ENCODE data around the gene APIP.

APIP gene

GRCh38 chr11:34910817-34911216 lies 5.4 kb downstream of the APIP start:
- POLR2A ChIA-PET: no interaction called here
- no peak for TF ChIP-seq LEF1 (IDR thresholded peaks at IDR 0.05; ENCODE audit: borderline replicate concordance)
- TF ChIP-seq ARNT (IDR thresholded peaks at IDR 0.05): no peak
- TF ChIP-seq BHLHE40 (IDR thresholded peaks at IDR 0.05; ENCODE audit: borderline replicate concordance): no peak
- no peak for TF ChIP-seq CTBP1 (IDR thresholded peaks at IDR 0.05; ENCODE audit: borderline replicate concordance)
- TF ChIP-seq L3MBTL2 (conservative IDR thresholded peaks at IDR 0.05): no peak
- CTCF ChIA-PET: interaction anchor here (1.4 kb wide), 1 partner anchor 12 kb away, joined by 5 read pairs; no protein-coding TSS in a partner anchor
- DNase-seq (ENCODE audit: extremely low spot score): no peak

GRCh38 chr11:34909955-34910354 lies 6.2 kb downstream of the APIP start:
- TF ChIP-seq ELF4 (IDR thresholded peaks at IDR 0.05) (no peak), FOXM1 (IDR thresholded peaks at IDR 0.05; ENCODE audit: borderline replicate concordance) (no peak)
- ChIA-PET POLR2A (no interaction called here), CTCF (interaction anchor here (1.4 kb wide), 1 partner anchor 11 kb away, joined by 5 read pairs; no protein-coding TSS in a partner anchor)
- DNase-seq (ENCODE audit: extremely low spot score): no peak

DNA sequence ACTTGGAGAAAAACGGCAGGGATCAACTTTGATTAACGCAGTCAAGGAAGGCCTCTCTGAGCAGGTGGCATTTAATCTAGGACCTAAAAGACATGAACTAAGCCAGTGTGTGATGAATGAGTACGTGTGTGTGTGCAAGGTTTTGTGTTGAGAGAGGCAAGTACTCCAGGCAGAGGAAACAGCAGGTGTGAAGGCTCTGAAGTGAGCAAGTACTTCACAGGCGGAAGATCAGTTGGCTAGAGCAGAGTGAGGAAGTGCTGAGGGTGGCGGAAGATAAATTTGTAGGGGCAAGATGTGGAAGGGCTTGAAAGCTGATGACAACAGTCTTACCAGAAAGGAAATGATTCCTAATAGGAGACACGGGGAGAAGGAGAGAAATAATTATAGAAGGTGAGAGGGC lies 6.8 kb downstream of the APIP start:
- TF ChIP-seq L3MBTL2 (conservative IDR thresholded peaks at IDR 0.05): no peak
- no peak for TF ChIP-seq FOXK2 (IDR thresholded peaks at IDR 0.05)
- no peak for TF ChIP-seq FOXM1 (IDR thresholded peaks at IDR 0.05; ENCODE audit: borderline replicate concordance)
- no peak for DNase-seq (ENCODE audit: extremely low spot score)
- ChIA-PET CTCF (interaction anchor here (1.4 kb wide), 1 partner anchor 10 kb away, joined by 5 read pairs; no protein-coding TSS in a partner anchor), POLR2A (no interaction called here)

DNA sequence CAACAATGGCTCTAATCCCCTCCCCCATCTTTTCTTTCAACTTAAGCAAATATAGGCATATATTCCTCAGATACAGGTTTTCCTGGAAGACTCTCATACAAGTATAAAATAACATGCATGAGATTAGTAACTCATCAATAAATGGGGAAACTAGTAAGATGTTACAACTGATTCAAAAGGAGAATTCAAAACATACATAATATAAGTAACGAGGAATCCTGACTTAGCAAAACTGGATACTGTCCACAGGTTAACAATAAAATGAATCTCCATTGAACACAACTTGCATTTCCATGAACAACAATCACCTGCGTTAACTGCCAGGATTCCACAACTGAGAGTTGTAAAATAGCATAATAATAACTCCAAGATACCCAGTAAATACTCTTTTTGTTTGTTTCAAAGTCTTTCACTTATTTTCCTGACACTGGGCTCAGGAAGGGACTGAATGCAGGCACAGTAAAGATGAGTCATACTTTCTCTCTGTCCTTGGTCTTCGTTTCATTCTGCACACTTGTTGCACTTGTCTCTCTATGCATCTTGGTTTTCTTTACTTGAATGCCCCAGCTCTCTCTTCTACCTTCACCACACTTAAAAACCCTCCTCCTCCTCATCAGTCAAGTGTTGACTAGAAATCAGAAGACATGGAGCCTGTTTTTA lies 8.1 kb downstream of the APIP start:
- ChIA-PET POLR2A (no interaction called here), CTCF (interaction anchor here (1.2 kb wide), 1 partner anchor 416 kb away, joined by 4 read pairs; no protein-coding TSS in a partner anchor)
- DNase-seq (ENCODE audit: extremely low spot score): no peak
- no peak for TF ChIP-seq LEF1 (IDR thresholded peaks at IDR 0.05; ENCODE audit: borderline replicate concordance)
- TF ChIP-seq L3MBTL2 (conservative IDR thresholded peaks at IDR 0.05): no peak
- TF ChIP-seq FOXK2 (IDR thresholded peaks at IDR 0.05): no peak
- TF ChIP-seq SP1 (IDR thresholded peaks at IDR 0.05): no peak
- no peak for TF ChIP-seq ELF4 (IDR thresholded peaks at IDR 0.05)
- TF ChIP-seq NFRKB (IDR thresholded peaks at IDR 0.05): no peak
- TF ChIP-seq, protein P1, sequence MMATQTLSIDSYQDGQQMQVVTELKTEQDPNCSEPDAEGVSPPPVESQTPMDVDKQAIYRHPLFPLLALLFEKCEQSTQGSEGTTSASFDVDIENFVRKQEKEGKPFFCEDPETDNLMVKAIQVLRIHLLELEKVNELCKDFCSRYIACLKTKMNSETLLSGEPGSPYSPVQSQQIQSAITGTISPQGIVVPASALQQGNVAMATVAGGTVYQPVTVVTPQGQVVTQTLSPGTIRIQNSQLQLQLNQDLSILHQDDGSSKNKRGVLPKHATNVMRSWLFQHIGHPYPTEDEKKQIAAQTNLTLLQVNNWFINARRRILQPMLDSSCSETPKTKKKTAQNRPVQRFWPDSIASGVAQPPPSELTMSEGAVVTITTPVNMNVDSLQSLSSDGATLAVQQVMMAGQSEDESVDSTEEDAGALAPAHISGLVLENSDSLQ (IDR thresholded peaks at IDR 0.05): no peak
- no peak for TF ChIP-seq BHLHE40 (IDR thresholded peaks at IDR 0.05; ENCODE audit: borderline replicate concordance)
- no peak for TF ChIP-seq CTBP1 (IDR thresholded peaks at IDR 0.05; ENCODE audit: borderline replicate concordance)

DNA sequence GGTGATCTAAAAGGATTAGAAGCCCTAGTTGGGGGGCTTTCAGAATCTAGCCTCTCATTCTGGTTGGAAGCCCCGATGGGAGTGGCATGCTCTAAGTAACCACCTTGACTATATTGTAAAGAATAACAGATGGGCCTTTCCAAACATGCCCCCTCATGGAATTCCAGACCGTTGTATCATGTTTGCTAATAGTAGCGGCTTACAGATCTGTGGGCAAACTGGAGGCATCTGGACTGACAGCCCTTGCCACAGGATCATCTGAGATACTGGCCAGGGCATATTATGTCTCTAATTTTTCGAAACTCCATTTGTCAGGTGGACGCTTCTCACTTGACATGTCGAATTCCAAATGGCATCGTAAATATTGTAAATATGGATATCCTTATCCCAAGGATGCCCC lies 10.5 kb downstream of the APIP start:
- ChIA-PET POLR2A (no interaction called here), CTCF (no interaction called here)
- no peak for DNase-seq (ENCODE audit: extremely low spot score)
- TF ChIP-seq SP1 (IDR thresholded peaks at IDR 0.05) (no peak), TARDBP (IDR thresholded peaks at IDR 0.05) (no peak), SUZ12 (IDR thresholded peaks at IDR 0.05) (no peak), LEF1 (IDR thresholded peaks at IDR 0.05; ENCODE audit: borderline replicate concordance) (no peak), FOXA1 (IDR thresholded peaks at IDR 0.05) (no peak), NFRKB (IDR thresholded peaks at IDR 0.05) (no peak), ARNT (IDR thresholded peaks at IDR 0.05) (no peak), BHLHE40 (IDR thresholded peaks at IDR 0.05; ENCODE audit: borderline replicate concordance) (no peak), FOXM1 (IDR thresholded peaks at IDR 0.05; ENCODE audit: borderline replicate concordance) (no peak), ZNF384 (IDR thresholded peaks at IDR 0.05) (no peak)

DNA sequence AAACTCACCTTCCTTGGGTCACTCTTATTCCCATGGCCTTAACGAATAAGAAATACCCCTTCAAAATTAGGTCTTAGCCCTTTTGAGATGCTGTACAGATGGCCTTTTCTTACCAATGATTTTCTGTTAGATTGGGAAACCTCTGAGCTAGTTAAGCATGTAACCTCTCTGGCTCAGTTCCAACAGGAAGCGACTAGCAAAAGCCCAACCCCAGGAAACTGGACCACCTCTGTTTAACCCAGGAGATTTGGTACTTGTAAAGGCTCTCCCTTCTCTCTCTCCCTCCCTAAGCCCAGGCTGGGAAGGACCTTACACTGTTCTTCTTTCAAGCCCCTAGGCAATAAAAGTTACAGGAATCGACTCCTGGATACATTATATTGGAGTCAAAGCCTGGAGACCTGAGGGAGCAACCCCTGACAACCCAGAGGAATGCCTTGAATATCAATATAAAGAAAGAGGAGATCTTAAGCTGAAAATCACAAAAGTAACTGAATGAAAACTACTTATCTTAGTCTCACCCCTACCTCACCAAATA lies 11.7 kb downstream of the APIP start:
- no peak for DNase-seq (ENCODE audit: extremely low spot score)
- POLR2A ChIA-PET: no interaction called here
- CTCF ChIA-PET: no interaction called here
- TF ChIP-seq ELF4 (IDR thresholded peaks at IDR 0.05) (no peak), FOXK2 (IDR thresholded peaks at IDR 0.05) (no peak), CTBP1 (IDR thresholded peaks at IDR 0.05; ENCODE audit: borderline replicate concordance) (no peak), L3MBTL2 (conservative IDR thresholded peaks at IDR 0.05) (no peak), ARNT (IDR thresholded peaks at IDR 0.05) (no peak), FOXA1 (IDR thresholded peaks at IDR 0.05) (no peak), LEF1 (IDR thresholded peaks at IDR 0.05; ENCODE audit: borderline replicate concordance) (no peak), ZNF384 (IDR thresholded peaks at IDR 0.05) (no peak)
- TF ChIP-seq, protein P1 (IDR thresholded peaks at IDR 0.05): no peak

GRCh38 chr11:34899633-34900016 lies 16.6 kb downstream of the APIP start:
- ChIA-PET POLR2A (interaction anchor here (1.4 kb wide), 1 partner anchor 16 kb away, joined by 4 read pairs; no protein-coding TSS in a partner anchor), CTCF (interaction anchor here (0.8 to 2.1 kb wide), 3 partner anchors 11 to 314 kb away, joined by 3 to 8 read pairs (median 5); no protein-coding TSS in a partner anchor)
- DNase-seq (ENCODE audit: extremely low spot score): no peak
- TF ChIP-seq CTBP1 (IDR thresholded peaks at IDR 0.05; ENCODE audit: borderline replicate concordance) (no peak), FOXK2 (IDR thresholded peaks at IDR 0.05) (no peak), ARNT (IDR thresholded peaks at IDR 0.05) (no peak), ZNF384 (IDR thresholded peaks at IDR 0.05) (no peak), TARDBP (IDR thresholded peaks at IDR 0.05) (no peak), NFRKB (IDR thresholded peaks at IDR 0.05) (no peak), FOXA1 (IDR thresholded peaks at IDR 0.05) (no peak), ELF4 (IDR thresholded peaks at IDR 0.05) (no peak), SUZ12 (IDR thresholded peaks at IDR 0.05) (no peak), LEF1 (IDR thresholded peaks at IDR 0.05; ENCODE audit: borderline replicate concordance) (no peak), BHLHE40 (IDR thresholded peaks at IDR 0.05; ENCODE audit: borderline replicate concordance) (no peak), HDGF (IDR thresholded peaks at IDR 0.05; ENCODE audit: borderline replicate concordance) (no peak)
- TF ChIP-seq, protein P1 (IDR thresholded peaks at IDR 0.05): no peak

Data from HEK293T (cell line).